Activated CD8-positive, alpha-beta memory T cell treated with anti-CD3 and anti-CD28 coated beads, Interleukin-2, amount 50 U/mL, for 24 hours (primary cell): Measurements from ENCODE around the gene ASIC4.

Experiments used
- DNase-seq: peaks from one replicate; pipeline ENCODE4 v3.0.0-alpha.2; 2020; ENCODE audit errors: extremely low read depth

Gene ASIC4

GRCh38 chr2:219551441-219552381, 37.4 kb downstream of the ASIC4 start:
- DNase-seq = no peak

- DNase-seq = peak; percentile 34
Measured at GRCh38 chr2:219552382-219553167, 38.3 kb downstream of the ASIC4 start.

- DNase-seq = no peak
Measured at GRCh38 chr2:219553168-219553417, 38.8 kb downstream of the ASIC4 start.

- no peak for DNase-seq
Measured at GRCh38 chr2:219553463-219553963, 39.2 kb downstream of the ASIC4 start.

- DNase-seq = no peak
Measured at GRCh38 chr2:219554350-219554749, 40.1 kb downstream of the ASIC4 start.

GRCh38 chr2:219555956-219556355, 41.7 kb downstream of the ASIC4 start:
- DNase-seq = no peak

GRCh38 chr2:219556413-219556812, 42.1 kb downstream of the ASIC4 start:
- no peak for DNase-seq

GRCh38 chr2:219557320-219557719, 43.0 kb downstream of the ASIC4 start:
- no peak for DNase-seq

GRCh38 chr2:219557791-219558785, 43.8 kb downstream of the ASIC4 start:
- DNase-seq = no peak

- no peak for DNase-seq
Measured at GRCh38 chr2:219559156-219559915, 45.1 kb downstream of the ASIC4 start.

- no peak for DNase-seq
Measured at GRCh38 chr2:219560037-219560892, 46.0 kb downstream of the ASIC4 start.

GRCh38 chr2:219560893-219561178, 46.6 kb downstream of the ASIC4 start:
- no peak for DNase-seq

GRCh38 chr2:219561179-219562048, 47.1 kb downstream of the ASIC4 start:
- DNase-seq = no peak

- no peak for DNase-seq
Measured at GRCh38 chr2:219562049-219563020, 48.1 kb downstream of the ASIC4 start.

GRCh38 chr2:219563271-219563928, 49.1 kb downstream of the ASIC4 start:
- DNase-seq = no peak

- no peak for DNase-seq
Measured at GRCh38 chr2:219565130-219566080, 51.1 kb downstream of the ASIC4 start.
